ENCODE measurements around the gene MYBBP1A.
"Not testable (repeated sequence)": the region's sequence is repeated elsewhere in the genome, so short reads cannot be mapped to it uniquely, and the experiment has no call there.

Gene MYBBP1A

GRCh38 chr17:4590042-4590441 is 34.9 kb upstream of the MYBBP1A start:
- not testable (repeated sequence) for DNase-seq

GRCh38 chr17:4588898-4589625 is 33.9 kb upstream of the MYBBP1A start:
- DNase-seq, result no peak

GRCh38 chr17:4588391-4588790 is 33.2 kb upstream of the MYBBP1A start:
- DNase-seq, result no peak

- DNase-seq, result no peak
Observed at GRCh38 chr17:4587803-4588202, 32.6 kb upstream of the MYBBP1A start.

- no peak for DNase-seq
Observed at GRCh38 chr17:4587195-4587594, 32.0 kb upstream of the MYBBP1A start.

- DNase-seq, result no peak
Observed at GRCh38 chr17:4586043-4586442, 30.9 kb upstream of the MYBBP1A start.

- peak in 1 of 2 experiments; percentile 25 for DNase-seq
Observed at GRCh38 chr17:4585638-4585994, 30.4 kb upstream of the MYBBP1A start.

GRCh38 chr17:4584917-4585637 is 29.9 kb upstream of the MYBBP1A start:
- DNase-seq, result peak in 1 of 2 experiments; percentile 66

GRCh38 chr17:4584101-4584916 is 29.1 kb upstream of the MYBBP1A start, which contains the start of gene SMTNL2:
TSS of gene SMTNL2 (plus strand) at chr17:4584529. CDS start at chr17:4584606, 77 bp downstream.
- peak in 1 of 2 experiments; percentile 66 for DNase-seq

- peak in 1 of 2 experiments; percentile 70 for DNase-seq
Observed at GRCh38 chr17:4583782-4584100, 28.6 kb upstream of the MYBBP1A start.

GRCh38 chr17:4583206-4583605 is 28.0 kb upstream of the MYBBP1A start:
- no peak for DNase-seq

GRCh38 chr17:4582691-4583090 is 27.5 kb upstream of the MYBBP1A start:
- no peak for DNase-seq

- DNase-seq, result no peak
Observed at GRCh38 chr17:4582101-4582501, 26.9 kb upstream of the MYBBP1A start.

- DNase-seq, result no peak
Observed at GRCh38 chr17:4580291-4580690, 25.1 kb upstream of the MYBBP1A start.

GRCh38 chr17:4579678-4580077 is 24.5 kb upstream of the MYBBP1A start:
- DNase-seq, result no peak

- not testable (repeated sequence) for DNase-seq
Observed at GRCh38 chr17:4578349-4578748, 23.2 kb upstream of the MYBBP1A start.

GRCh38 chr17:4577386-4577993 is 22.3 kb upstream of the MYBBP1A start:
- no peak for DNase-seq

- peak in 1 of 2 experiments; percentile 13 for DNase-seq
Observed at GRCh38 chr17:4576729-4577322, 21.6 kb upstream of the MYBBP1A start.

GRCh38 chr17:4576161-4576558 is 21.0 kb upstream of the MYBBP1A start:
- DNase-seq, result no peak

GRCh38 chr17:4574448-4575045 is 19.4 kb upstream of the MYBBP1A start:
- no peak for DNase-seq

- no peak for DNase-seq
Observed at GRCh38 chr17:4573669-4574068, 18.5 kb upstream of the MYBBP1A start.

- DNase-seq, result no peak
Observed at GRCh38 chr17:4573115-4573514, 17.9 kb upstream of the MYBBP1A start.
